HL-60 (cell line): ENCODE data around the gene UBE2M.
A peak's percentile ranks its signal among the peaks of the same experiment; 100 is the strongest.

ENCODE experiments used
- DNase-seq, 2 experiments: peaks; one replicate each; pipeline ENCODE4 v3.0.0-alpha.2; 2010 to 2020; ENCODE audit warnings: low read depth in 1 of 2, low spot score in 1 of 2
- H3K27ac ChIP-seq: fragments of 250-450 bp; sonication (Bioruptor Pico); replicated peaks from 2 replicates; pipeline ENCODE4 v1.5.1; 2020; ENCODE audit warnings: mild to moderate bottlenecking, moderate library complexity
- H3K27me3 ChIP-seq: fragments of 250-450 bp; sonication (Bioruptor Pico); 2 replicates; pipeline ENCODE4 v1.5.1; 2021; ENCODE audit warnings: mild to moderate bottlenecking, moderate library complexity; ENCODE audit not compliant: insufficient read depth, poor library complexity, severe bottlenecking
- H3K4me3 ChIP-seq: replicated peaks from 2 replicates; pipeline ENCODE4 v1.5.1; 2011; ENCODE audit warnings: mild to moderate bottlenecking, control low read depth, low read length; ENCODE audit not compliant: insufficient read depth
- CTCF ChIP-seq: IDR thresholded peaks from one replicate; pipeline ENCODE4 v1.5.1; 2011; ENCODE audit warnings: low read length, control low read depth, inconsistent platforms; ENCODE audit not compliant: insufficient read depth
- GABPA ChIP-seq: IDR thresholded peaks from 2 replicates; pipeline ENCODE4 v1.6.1; 2012; ENCODE audit warnings: low read depth
- POLR2AphosphoS5 ChIP-seq: IDR thresholded peaks from 2 replicates; pipeline ENCODE4 v1.6.1; 2012; ENCODE audit warnings: low read depth
- SPI1 ChIP-seq: IDR thresholded peaks from 2 replicates; pipeline ENCODE4 v1.6.1; 2012; ENCODE audit warnings: low read depth, mild to moderate bottlenecking, borderline replicate concordance
- TF ChIP-seq, protein P1 (sequence below): IDR thresholded peaks from 2 replicates; pipeline ENCODE4 v1.6.1; 2012; ENCODE audit warnings: low read depth; ENCODE audit not compliant: insufficient replicate concordance

UBE2M gene

GRCh38 chr19:58522709-58523108 is 35.7 kb downstream of the UBE2M start:
- Histone ChIP-seq H3K27me3 (no peaks in the 10 kb centered on the region), H3K4me3 (no peak overlapping the region), H3K27ac (no peak overlapping the region)
- TF ChIP-seq GABPA, result no peak
- TF ChIP-seq POLR2AphosphoS5, result no peak
- no peak for TF ChIP-seq CTCF
- TF ChIP-seq, protein P1, sequence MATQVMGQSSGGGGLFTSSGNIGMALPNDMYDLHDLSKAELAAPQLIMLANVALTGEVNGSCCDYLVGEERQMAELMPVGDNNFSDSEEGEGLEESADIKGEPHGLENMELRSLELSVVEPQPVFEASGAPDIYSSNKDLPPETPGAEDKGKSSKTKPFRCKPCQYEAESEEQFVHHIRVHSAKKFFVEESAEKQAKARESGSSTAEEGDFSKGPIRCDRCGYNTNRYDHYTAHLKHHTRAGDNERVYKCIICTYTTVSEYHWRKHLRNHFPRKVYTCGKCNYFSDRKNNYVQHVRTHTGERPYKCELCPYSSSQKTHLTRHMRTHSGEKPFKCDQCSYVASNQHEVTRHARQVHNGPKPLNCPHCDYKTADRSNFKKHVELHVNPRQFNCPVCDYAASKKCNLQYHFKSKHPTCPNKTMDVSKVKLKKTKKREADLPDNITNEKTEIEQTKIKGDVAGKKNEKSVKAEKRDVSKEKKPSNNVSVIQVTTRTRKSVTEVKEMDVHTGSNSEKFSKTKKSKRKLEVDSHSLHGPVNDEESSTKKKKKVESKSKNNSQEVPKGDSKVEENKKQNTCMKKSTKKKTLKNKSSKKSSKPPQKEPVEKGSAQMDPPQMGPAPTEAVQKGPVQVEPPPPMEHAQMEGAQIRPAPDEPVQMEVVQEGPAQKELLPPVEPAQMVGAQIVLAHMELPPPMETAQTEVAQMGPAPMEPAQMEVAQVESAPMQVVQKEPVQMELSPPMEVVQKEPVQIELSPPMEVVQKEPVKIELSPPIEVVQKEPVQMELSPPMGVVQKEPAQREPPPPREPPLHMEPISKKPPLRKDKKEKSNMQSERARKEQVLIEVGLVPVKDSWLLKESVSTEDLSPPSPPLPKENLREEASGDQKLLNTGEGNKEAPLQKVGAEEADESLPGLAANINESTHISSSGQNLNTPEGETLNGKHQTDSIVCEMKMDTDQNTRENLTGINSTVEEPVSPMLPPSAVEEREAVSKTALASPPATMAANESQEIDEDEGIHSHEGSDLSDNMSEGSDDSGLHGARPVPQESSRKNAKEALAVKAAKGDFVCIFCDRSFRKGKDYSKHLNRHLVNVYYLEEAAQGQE, result no peak
- no peak for TF ChIP-seq SPI1
- no peak for DNase-seq

DNA sequence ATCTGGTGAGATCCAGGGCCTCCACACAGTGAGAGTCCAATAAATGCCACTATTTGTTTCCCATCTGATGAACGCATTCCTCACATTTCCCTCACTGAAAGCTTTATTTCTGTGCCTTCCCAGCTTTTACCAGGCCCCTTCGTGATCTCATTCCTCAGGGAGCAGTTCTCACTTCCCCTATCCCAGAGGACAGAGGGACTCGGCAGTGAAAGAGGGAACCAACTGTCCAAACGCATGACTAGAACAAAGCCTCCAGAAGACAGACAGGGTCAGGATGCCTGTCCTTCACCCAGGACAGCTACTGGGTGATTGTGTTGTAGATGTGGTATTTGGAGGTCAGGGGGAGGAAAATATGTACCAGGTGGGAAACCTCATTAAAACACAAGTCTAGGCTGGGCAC is 36.8 kb downstream of the UBE2M start:
- TF ChIP-seq POLR2AphosphoS5 (no peak), CTCF (no peak), GABPA (no peak), SPI1 (no peak)
- TF ChIP-seq, protein P1, result no peak

DNA sequence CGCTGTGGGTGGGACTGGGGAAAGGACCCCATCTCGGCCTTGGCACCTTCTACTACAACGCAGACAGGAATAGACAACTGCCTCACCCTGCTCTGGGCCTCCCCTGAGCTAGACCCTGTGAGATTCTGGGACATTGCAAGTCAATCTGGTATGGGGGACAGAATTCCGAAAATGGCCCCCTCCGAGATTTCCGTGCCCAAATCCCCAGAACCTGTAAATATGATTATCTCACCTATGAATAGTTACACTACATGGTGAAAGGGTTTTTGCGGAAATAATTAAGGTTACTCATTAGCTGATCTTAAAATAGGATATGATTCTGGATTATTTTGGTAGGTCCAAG is 38.2 kb downstream of the UBE2M start:
- no peak for TF ChIP-seq SPI1
- TF ChIP-seq GABPA, result no peak
- TF ChIP-seq, protein P1, result no peak
- TF ChIP-seq CTCF, result no peak
- no peak for TF ChIP-seq POLR2AphosphoS5
- H3K27ac ChIP-seq, result peak overlapping the region; percentile 91
- no peak for DNase-seq
- H3K27me3 ChIP-seq, result no peaks in the 10 kb centered on the region
- H3K4me3 ChIP-seq, result peak overlapping the region; percentile 74

More for the DNA sequence above, 36.8 kb downstream of the UBE2M start:
- H3K4me3 ChIP-seq, result no peak overlapping the region
- H3K27ac ChIP-seq, result no peak overlapping the region
- no peak for DNase-seq
- no peaks in the 10 kb centered on the region for H3K27me3 ChIP-seq
